Measurements from ENCODE around the gene DPEP2. TPM values are rescaled to one million over a fixed set of nuclear protein-coding genes. Genes with fewer than 3 reads are reported as not detected.
"Not testable (repeated sequence)": the region's sequence is repeated elsewhere in the genome, so short reads cannot be mapped to it uniquely, and the experiment has no call there.

The DPEP2 gene
- total RNA-seq, 4 donors from 2014 or later, result 0.18 to 6.2 (median 4.0) TPM; not detected in 1

DNA sequence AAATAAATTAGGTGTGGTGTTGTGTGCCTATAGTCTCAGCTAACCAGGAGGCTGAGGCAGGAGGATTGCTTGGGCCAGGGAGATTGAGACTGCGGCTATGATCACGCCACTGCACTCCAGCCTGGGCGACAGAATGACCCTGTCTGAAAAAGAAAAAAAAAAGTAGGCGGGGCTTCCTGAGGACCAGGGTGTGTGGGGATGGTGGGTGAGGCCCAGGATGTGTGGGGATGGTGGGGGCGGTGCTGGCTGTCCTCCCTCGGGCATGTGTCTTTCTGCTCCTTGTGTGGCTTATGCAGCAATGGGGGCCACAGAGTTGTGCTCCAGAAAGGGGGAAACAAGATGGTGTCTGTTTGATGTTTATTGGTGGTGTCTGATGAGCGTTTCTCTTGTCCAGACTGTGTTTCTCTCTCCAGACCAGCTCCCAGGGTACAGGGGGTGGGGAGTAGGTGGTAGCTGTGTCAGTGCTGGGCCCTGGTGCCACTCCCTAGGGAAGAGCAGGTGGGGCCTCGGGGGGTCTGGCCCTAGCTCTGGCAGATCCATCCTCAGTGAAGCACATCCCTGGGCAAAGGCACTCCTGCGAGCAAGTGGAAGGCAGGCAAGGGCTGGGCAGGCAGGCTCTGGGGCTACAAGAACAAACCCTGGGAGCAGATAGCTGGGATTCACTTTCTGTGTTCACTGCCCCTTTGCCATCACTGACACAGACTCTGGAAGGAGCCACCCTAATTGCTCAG is 57.6 kb downstream of the DPEP2 start:
- H3K4me1 ChIP-seq, result peaks cover 6 to 68% (median 26%) of the 10 kb centered on the region in 3 donors
- H3K4me3 ChIP-seq, result no peak overlapping the region
- no peaks in the 10 kb centered on the region for H3K9me3 ChIP-seq
- no peak for DNase-seq
- H3K27me3 ChIP-seq, result no peaks in the 10 kb centered on the region
- intact Hi-C loops (cut with DNase I), result no loop called here
- peaks cover 15 to 65% (median 20%) of the 10 kb centered on the region in 3 donors for H3K36me3 ChIP-seq
- WGBS, 2 donors, result 79 to 83% methylated on average over 7 to 8 of the region's 9 CpGs
- H3K27ac ChIP-seq, result peak overlapping the region in 2 of 4 donors; percentile 9 to 26
- TF ChIP-seq, protein P1, sequence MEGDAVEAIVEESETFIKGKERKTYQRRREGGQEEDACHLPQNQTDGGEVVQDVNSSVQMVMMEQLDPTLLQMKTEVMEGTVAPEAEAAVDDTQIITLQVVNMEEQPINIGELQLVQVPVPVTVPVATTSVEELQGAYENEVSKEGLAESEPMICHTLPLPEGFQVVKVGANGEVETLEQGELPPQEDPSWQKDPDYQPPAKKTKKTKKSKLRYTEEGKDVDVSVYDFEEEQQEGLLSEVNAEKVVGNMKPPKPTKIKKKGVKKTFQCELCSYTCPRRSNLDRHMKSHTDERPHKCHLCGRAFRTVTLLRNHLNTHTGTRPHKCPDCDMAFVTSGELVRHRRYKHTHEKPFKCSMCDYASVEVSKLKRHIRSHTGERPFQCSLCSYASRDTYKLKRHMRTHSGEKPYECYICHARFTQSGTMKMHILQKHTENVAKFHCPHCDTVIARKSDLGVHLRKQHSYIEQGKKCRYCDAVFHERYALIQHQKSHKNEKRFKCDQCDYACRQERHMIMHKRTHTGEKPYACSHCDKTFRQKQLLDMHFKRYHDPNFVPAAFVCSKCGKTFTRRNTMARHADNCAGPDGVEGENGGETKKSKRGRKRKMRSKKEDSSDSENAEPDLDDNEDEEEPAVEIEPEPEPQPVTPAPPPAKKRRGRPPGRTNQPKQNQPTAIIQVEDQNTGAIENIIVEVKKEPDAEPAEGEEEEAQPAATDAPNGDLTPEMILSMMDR (IDR thresholded peaks at IDR 0.05), result no peak
- no peak for TF ChIP-seq POLR2A (IDR thresholded peaks at IDR 0.05)

- no peak overlapping the region for H3K4me3 ChIP-seq
- TF ChIP-seq, protein P1 (IDR thresholded peaks at IDR 0.05), result no peak
- TF ChIP-seq POLR2A (IDR thresholded peaks at IDR 0.05), result no peak
- H3K27me3 ChIP-seq, result no peaks in the 10 kb centered on the region
- no peak overlapping the region for H3K27ac ChIP-seq
- H3K9me3 ChIP-seq, result no peaks in the 10 kb centered on the region
- intact Hi-C loops (cut with DNase I), result no loop called here
- no peak for DNase-seq
- 82 to 91% methylated on average over 5 of the region's 5 CpGs for WGBS, 2 donors
- peaks cover 6 to 66% (median 26%) of the 10 kb centered on the region in 3 donors for H3K4me1 ChIP-seq
- peaks cover 4 to 54% (median 12%) of the 10 kb centered on the region in 3 donors for H3K36me3 ChIP-seq
Observed at GRCh38 chr16:67940446-67941089, 58.7 kb downstream of the DPEP2 start.

- no peak overlapping the region for H3K27ac ChIP-seq
- peaks cover 0 to 47% (median 4%) of the 10 kb centered on the region in 3 donors for H3K36me3 ChIP-seq
- H3K9me3 ChIP-seq, result no peaks in the 10 kb centered on the region
- no peak for TF ChIP-seq POLR2A (IDR thresholded peaks at IDR 0.05)
- TF ChIP-seq, protein P1 (IDR thresholded peaks at IDR 0.05), result no peak
- no peak for DNase-seq
- intact Hi-C loops (cut with DNase I), result no loop called here
- 51 to 56% methylated on average over 15 to 17 of the region's 33 CpGs for WGBS, 2 donors
- peaks cover 13 to 66% (median 29%) of the 10 kb centered on the region in 3 donors for H3K4me1 ChIP-seq
- H3K4me3 ChIP-seq, result no peak overlapping the region
- no peaks in the 10 kb centered on the region for H3K27me3 ChIP-seq
Observed at GRCh38 chr16:67939507-67940445, 59.5 kb downstream of the DPEP2 start.

- H3K27me3 ChIP-seq; DNase-seq; intact Hi-C loops (cut with DNase I); H3K4me3 ChIP-seq; H3K9me3 ChIP-seq: not testable (repeated sequence)
- Histone ChIP-seq H3K36me3 (peaks cover 0 to 41% (median 0%) of the 10 kb centered on the region in 3 donors), H3K27ac (peak overlapping the region; percentile 92 to 97 (median 96)), H3K4me1 (peaks cover 15 to 57% (median 22%) of the 10 kb centered on the region in 3 donors)
- whole genome bisulfite sequencing, 2 donors, result 91 to 96% methylated on average over 5 of the region's 5 CpGs
Observed at GRCh38 chr16:67937713-67938112, 61.6 kb downstream of the DPEP2 start.

Small RNA genes lying within 50 kb of the gene (small RNA-seq; reads per million reads assigned to genes)
- 0 reads per million in 4 donors for gene RNU6-359P

Other genes starting within 250 kb of the DPEP2 start
- gene RANBP10, start 192.9 kb downstream of the DPEP2 start, total RNA-seq, result 10 to 100 TPM in 2 of 4 donors, 1 to 10 TPM in 2; 6.4 to 12.9 (median 10.8) TPM
- under 1 TPM; 0.15 to 0.97 (median 0.72) TPM for gene TSNAXIP1, start 192.6 kb downstream of the DPEP2 start, total RNA-seq
- 10 to 100 TPM; 35.8 to 48.8 (median 42.1) TPM for gene THAP11, start 157.2 kb downstream of the DPEP2 start, total RNA-seq
- 10 to 100 TPM; 41.4 to 85.1 (median 63.7) TPM for gene NUTF2, start 152.6 kb downstream of the DPEP2 start, total RNA-seq
- gene CENPT, start 151.8 kb downstream of the DPEP2 start, total RNA-seq, result 10 to 100 TPM; 12.3 to 42.7 (median 19.6) TPM
- gene EDC4, start 126.4 kb downstream of the DPEP2 start, total RNA-seq, result 10 to 100 TPM; 26.5 to 46.9 (median 37.0) TPM
- under 1 TPM in 2 of 4 donors, not detected in 2; 0.57 to 0.99 TPM for gene NRN1L, start 114.6 kb downstream of the DPEP2 start, total RNA-seq
- gene PSKH1, start 106.2 kb downstream of the DPEP2 start, total RNA-seq, result 10 to 100 TPM in 3 of 4 donors, 1 to 10 TPM in 1; 8.5 to 18.3 (median 13.8) TPM
- gene CTRL, start 67.6 kb downstream of the DPEP2 start, total RNA-seq, result 1 to 10 TPM in 2 of 4 donors, not detected in 2; 1.2 to 1.8 TPM
- gene PSMB10, start 62.6 kb downstream of the DPEP2 start, total RNA-seq, result 10 to 100 TPM; 20.7 to 28.4 (median 25.3) TPM
- 10 to 100 TPM in 1 of 4 donors, 1 to 10 TPM in 3; 1.2 to 12.4 (median 3.8) TPM for gene LCAT, start 55.4 kb downstream of the DPEP2 start, total RNA-seq
- gene SLC12A4, start 30.8 kb downstream of the DPEP2 start, total RNA-seq, result 10 to 100 TPM in 2 of 4 donors, 1 to 10 TPM in 2; 7.4 to 29.8 (median 18.2) TPM
- not detected for gene DPEP3, start 19.0 kb downstream of the DPEP2 start, total RNA-seq
- not detected for gene DPEP2NB, start 16.4 kb upstream of the DPEP2 start, total RNA-seq
- 10 to 100 TPM in 3 of 4 donors, 1 to 10 TPM in 1; 9.7 to 12.8 (median 11.6) TPM for gene DDX28, start 23.7 kb upstream of the DPEP2 start, total RNA-seq
- 10 to 100 TPM in 3 of 4 donors, 1 to 10 TPM in 1; 9.9 to 26.1 (median 14.7) TPM for gene DUS2, start 23.8 kb upstream of the DPEP2 start, total RNA-seq
- gene NFATC3, start 85.9 kb upstream of the DPEP2 start, total RNA-seq, result 10 to 100 TPM; 18.6 to 30.9 (median 20.5) TPM
- gene ESRP2, start 236.6 kb upstream of the DPEP2 start, total RNA-seq, result 100 to 1,000 TPM in 3 of 4 donors, 10 to 100 TPM in 1; 44.6 to 137 (median 118) TPM
- 1 to 10 TPM; 3.3 to 9.8 (median 6.6) TPM for gene PLA2G15, start 245.9 kb upstream of the DPEP2 start, total RNA-seq